Measurements from ENCODE around the gene CENPX. TPM values are rescaled to one million over a fixed set of nuclear protein-coding genes. Genes with fewer than 3 reads are reported as not detected.

Gene CENPX
- total RNA-seq, 4 donors from 2014 or later: 52.1 to 144 (median 106) TPM

- intact Hi-C loops (cut with DNase I): no loop called here
Measured at GRCh38 chr17:82013341-82013740, 9.3 kb downstream of the CENPX start.

GRCh38 chr17:82012640-82013295, 9.9 kb downstream of the CENPX start:
- Histone ChIP-seq H3K36me3 (peaks cover 0 to 40% (median 0%) of the 10 kb centered on the region in 3 donors), H3K27me3 (no peaks in the 10 kb centered on the region), H3K4me1 (peaks cover 6 to 35% (median 9%) of the 10 kb centered on the region in 3 donors), H3K4me3 (no peak overlapping the region), H3K27ac (peak overlapping the region in 3 of 4 donors; percentile 34 to 61 (median 34)), H3K9me3 (no peaks in the 10 kb centered on the region)
- TF ChIP-seq CTCF (IDR thresholded peaks at IDR 0.05): no peak
- no peak for TF ChIP-seq POLR2A (IDR thresholded peaks at IDR 0.05)
- no peak for DNase-seq
- 45 to 60% methylated on average over 3 to 7 of the region's 19 CpGs for WGBS, 2 donors
- intact Hi-C loops (cut with DNase I): no loop called here

More at GRCh38 chr17:82013341-82013740, 9.3 kb downstream of the CENPX start:
- H3K36me3 ChIP-seq: peaks cover 0 to 46% (median 4%) of the 10 kb centered on the region in 3 donors
- peaks cover 6 to 35% (median 9%) of the 10 kb centered on the region in 3 donors for H3K4me1 ChIP-seq
- no peak overlapping the region for H3K4me3 ChIP-seq
- WGBS, 2 donors: 80% methylated on average over 2 of the region's 22 CpGs; no CpG with 5 or more reads in 1 of the 2 donors
- TF ChIP-seq CTCF (IDR thresholded peaks at IDR 0.05): no peak
- no peak for TF ChIP-seq POLR2A (IDR thresholded peaks at IDR 0.05)
- H3K9me3 ChIP-seq: no peaks in the 10 kb centered on the region
- no peaks in the 10 kb centered on the region for H3K27me3 ChIP-seq
- DNase-seq: no peak
- peak overlapping the region in 3 of 4 donors; percentile 34 to 61 (median 34) for H3K27ac ChIP-seq

- intact Hi-C loops (cut with DNase I): no loop called here
- 85% methylated on average over 4 of the region's 20 CpGs; no CpG with 5 or more reads in 1 of the 2 donors for WGBS, 2 donors
- peaks cover 0 to 36% (median 0%) of the 10 kb centered on the region in 3 donors for H3K36me3 ChIP-seq
- H3K9me3 ChIP-seq: no peaks in the 10 kb centered on the region
- no peak overlapping the region for H3K4me3 ChIP-seq
- H3K27ac ChIP-seq: peak overlapping the region in 2 of 4 donors; percentile 34 to 61
- no peak for DNase-seq
- H3K4me1 ChIP-seq: peaks cover 6 to 35% (median 9%) of the 10 kb centered on the region in 3 donors
- H3K27me3 ChIP-seq: no peaks in the 10 kb centered on the region
- no peak for TF ChIP-seq POLR2A (IDR thresholded peaks at IDR 0.05)
- no peak for TF ChIP-seq CTCF (IDR thresholded peaks at IDR 0.05)
Measured at GRCh38 chr17:82012261-82012639, 10.4 kb downstream of the CENPX start.

DNA sequence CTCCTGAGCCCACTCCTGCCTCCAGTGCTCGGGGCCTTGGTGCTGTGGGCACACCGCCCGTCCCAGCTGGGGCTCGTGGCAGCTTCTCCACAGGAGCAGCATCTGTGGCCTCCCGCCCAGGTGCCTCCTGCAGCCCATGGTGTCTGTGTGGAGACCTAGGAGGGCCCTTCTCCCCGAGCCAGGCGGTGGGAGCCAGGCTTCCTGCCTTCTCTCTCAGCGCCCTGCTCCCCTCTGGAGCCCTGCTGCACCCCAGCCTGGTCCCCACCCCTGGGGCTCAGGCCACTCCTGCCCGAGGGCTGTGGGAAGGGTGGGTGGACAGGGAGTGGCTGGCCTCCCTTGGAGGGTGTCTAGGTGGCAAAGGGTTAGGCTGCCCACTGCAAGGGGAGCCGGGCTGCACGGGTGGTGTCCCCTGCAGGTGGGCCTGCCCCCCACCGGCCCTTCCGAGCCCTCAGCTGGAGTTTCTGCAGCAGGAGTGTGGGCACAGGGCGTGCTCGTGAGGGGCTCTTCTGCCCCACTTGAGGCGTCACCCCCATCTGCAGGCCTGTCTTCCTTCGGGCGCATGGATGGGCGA, 11.0 kb downstream of the CENPX start:
- WGBS, 2 donors: 81% methylated on average over 3 of the region's 19 CpGs; no CpG with 5 or more reads in 1 of the 2 donors
- no peak for DNase-seq
- Histone ChIP-seq H3K27ac (no peak overlapping the region), H3K27me3 (no peaks in the 10 kb centered on the region), H3K9me3 (no peaks in the 10 kb centered on the region), H3K4me3 (no peak overlapping the region), H3K36me3 (peaks cover 0 to 35% (median 0%) of the 10 kb centered on the region in 3 donors), H3K4me1 (peaks cover 7 to 37% (median 9%) of the 10 kb centered on the region in 3 donors)
- intact Hi-C loops (cut with DNase I): no loop called here
- TF ChIP-seq POLR2A (IDR thresholded peaks at IDR 0.05) (no peak), CTCF (IDR thresholded peaks at IDR 0.05) (no peak)

Measured in esophagus squamous epithelium (tissue), 5 donors.